HEK293 (cell line): Measurements from ENCODE around the gene LHX6.
A peak's percentile ranks its signal among the peaks of the same experiment; 100 is the strongest.

Source experiments
- EGR2 ChIP-seq: fragments of 450-650 bp; formaldehyde crosslinking; IDR thresholded peaks from 2 replicates; pipeline ENCODE4 v1.5.1; 2016; ENCODE audit warnings: low read depth, missing biosample characterization, missing genetic modification characterization
- GLIS1 ChIP-seq: fragments of 450-650 bp; formaldehyde crosslinking; IDR thresholded peaks from 2 replicates; pipeline ENCODE4 v1.5.1; 2016; ENCODE audit warnings: missing biosample characterization, missing genetic modification characterization
- GLIS2 ChIP-seq: fragments of 450-650 bp; formaldehyde crosslinking; IDR thresholded peaks from 2 replicates; pipeline ENCODE4 v1.5.1; 2016; ENCODE audit warnings: missing biosample characterization, missing genetic modification characterization
- HOXD13 ChIP-seq: sonication (generic); formaldehyde crosslinking; IDR thresholded peaks from 2 replicates; pipeline ENCODE4 v1.8.0; 2022; ENCODE audit warnings: missing genetic modification reagents, borderline replicate concordance
- KLF10 ChIP-seq: fragments of 450-650 bp; IDR thresholded peaks from 2 replicates; pipeline ENCODE4 v1.5.1; 2018; ENCODE audit warnings: missing biosample characterization, mild to moderate bottlenecking, missing genetic modification characterization
- KLF7 ChIP-seq: fragments of 450-650 bp; formaldehyde crosslinking; IDR thresholded peaks from 2 replicates; pipeline ENCODE4 v1.5.1; 2016; ENCODE audit warnings: missing biosample characterization, missing genetic modification characterization, borderline replicate concordance
- SP3 ChIP-seq: fragments of 450-650 bp; formaldehyde crosslinking; IDR thresholded peaks from 2 replicates; pipeline ENCODE4 v1.5.1; 2016; ENCODE audit warnings: missing biosample characterization, missing genetic modification characterization
- SP7 ChIP-seq: fragments of 450-650 bp; formaldehyde crosslinking; IDR thresholded peaks from 2 replicates; pipeline ENCODE4 v1.5.1; 2016; ENCODE audit warnings: missing biosample characterization, missing genetic modification characterization
- WT1 ChIP-seq: fragments of 450-650 bp; formaldehyde crosslinking; IDR thresholded peaks from 2 replicates; pipeline ENCODE4 v1.5.1; 2016; ENCODE audit warnings: missing biosample characterization, missing genetic modification characterization
- YY1 ChIP-seq: fragments of 450-650 bp; formaldehyde crosslinking; IDR thresholded peaks from 2 replicates; pipeline ENCODE4 v1.5.1; 2018; ENCODE audit warnings: missing biosample characterization, missing genetic modification characterization
- ZBTB7A ChIP-seq: fragments of 450-650 bp; formaldehyde crosslinking; IDR thresholded peaks from 2 replicates; pipeline ENCODE4 v1.5.1; 2016; ENCODE audit warnings: low read depth, missing biosample characterization, missing genetic modification characterization
- ZFHX2 ChIP-seq: fragments of 450-650 bp; formaldehyde crosslinking; conservative IDR thresholded peaks from 2 replicates; pipeline ENCODE4 v1.5.1; 2016; ENCODE audit warnings: missing biosample characterization, missing genetic modification characterization
- ZIC2 ChIP-seq: fragments of 450-650 bp; formaldehyde crosslinking; IDR thresholded peaks from 2 replicates; pipeline ENCODE4 v1.5.1; 2016; ENCODE audit warnings: missing biosample characterization, missing genetic modification characterization
- ZNF24 ChIP-seq: fragments of 450-650 bp; formaldehyde crosslinking; IDR thresholded peaks from 2 replicates; pipeline ENCODE4 v1.5.1; 2016; ENCODE audit warnings: missing biosample characterization, missing genetic modification characterization
- ZNF266 ChIP-seq: fragments of 450-650 bp; formaldehyde crosslinking; IDR thresholded peaks from 2 replicates; pipeline ENCODE4 v1.5.1; 2016; ENCODE audit warnings: missing biosample characterization, missing genetic modification characterization, low read depth
- ZNF335 ChIP-seq: fragments of 450-650 bp; formaldehyde crosslinking; conservative IDR thresholded peaks from 2 replicates; pipeline ENCODE4 v1.5.1; 2016; ENCODE audit warnings: missing biosample characterization, missing genetic modification characterization
- ZNF544 ChIP-seq: fragments of 450-650 bp; formaldehyde crosslinking; IDR thresholded peaks from 2 replicates; pipeline ENCODE4 v1.5.0; 2017; ENCODE audit warnings: missing biosample characterization, missing genetic modification characterization
- ZNF571 ChIP-seq: fragments of 450-650 bp; formaldehyde crosslinking; IDR thresholded peaks from 2 replicates; pipeline ENCODE4 v1.5.0; 2017; ENCODE audit warnings: missing biosample characterization, missing genetic modification characterization
- ZNF624 ChIP-seq: fragments of 450-650 bp; formaldehyde crosslinking; IDR thresholded peaks from 2 replicates; pipeline ENCODE4 v1.5.1; 2017; ENCODE audit warnings: missing biosample characterization, missing genetic modification characterization
- ZNF629 ChIP-seq: fragments of 450-650 bp; formaldehyde crosslinking; IDR thresholded peaks from 2 replicates; pipeline ENCODE4 v1.5.1; 2017; ENCODE audit warnings: missing biosample characterization, missing genetic modification characterization
- ZNF776 ChIP-seq: fragments of 450-650 bp; formaldehyde crosslinking; IDR thresholded peaks from 2 replicates; pipeline ENCODE4 v1.5.0; 2017; ENCODE audit warnings: missing biosample characterization, missing genetic modification characterization, borderline replicate concordance
- ZNF792 ChIP-seq: fragments of 450-650 bp; formaldehyde crosslinking; IDR thresholded peaks from 2 replicates; pipeline ENCODE4 v1.5.1; 2016; ENCODE audit warnings: missing biosample characterization, missing genetic modification characterization
- TF ChIP-seq, protein P1 (sequence below): fragments of 450-650 bp; formaldehyde crosslinking; IDR thresholded peaks from 2 replicates; pipeline ENCODE4 v1.5.1; 2016; ENCODE audit warnings: missing biosample characterization, missing genetic modification characterization
- TF ChIP-seq, protein P2 (sequence below): fragments of 450-650 bp; formaldehyde crosslinking; IDR thresholded peaks from 2 replicates; pipeline ENCODE4 v1.5.1; 2016; ENCODE audit warnings: missing biosample characterization, missing genetic modification characterization
- TF ChIP-seq, protein P3 (sequence below): fragments of 450-650 bp; formaldehyde crosslinking; IDR thresholded peaks from 2 replicates; pipeline ENCODE4 v1.5.1; 2016; ENCODE audit warnings: missing biosample characterization, missing genetic modification characterization, low read depth
- TF ChIP-seq, protein P4 (sequence below): fragments of 450-650 bp; formaldehyde crosslinking; IDR thresholded peaks from 2 replicates; pipeline ENCODE4 v1.5.1; 2016; ENCODE audit warnings: missing biosample characterization, missing genetic modification characterization
- TF ChIP-seq, protein P5 (sequence below): fragments of 450-650 bp; IDR thresholded peaks from 2 replicates; pipeline ENCODE4 v1.5.1; 2018; ENCODE audit warnings: missing biosample characterization, missing genetic modification characterization

LHX6 gene

DNA sequence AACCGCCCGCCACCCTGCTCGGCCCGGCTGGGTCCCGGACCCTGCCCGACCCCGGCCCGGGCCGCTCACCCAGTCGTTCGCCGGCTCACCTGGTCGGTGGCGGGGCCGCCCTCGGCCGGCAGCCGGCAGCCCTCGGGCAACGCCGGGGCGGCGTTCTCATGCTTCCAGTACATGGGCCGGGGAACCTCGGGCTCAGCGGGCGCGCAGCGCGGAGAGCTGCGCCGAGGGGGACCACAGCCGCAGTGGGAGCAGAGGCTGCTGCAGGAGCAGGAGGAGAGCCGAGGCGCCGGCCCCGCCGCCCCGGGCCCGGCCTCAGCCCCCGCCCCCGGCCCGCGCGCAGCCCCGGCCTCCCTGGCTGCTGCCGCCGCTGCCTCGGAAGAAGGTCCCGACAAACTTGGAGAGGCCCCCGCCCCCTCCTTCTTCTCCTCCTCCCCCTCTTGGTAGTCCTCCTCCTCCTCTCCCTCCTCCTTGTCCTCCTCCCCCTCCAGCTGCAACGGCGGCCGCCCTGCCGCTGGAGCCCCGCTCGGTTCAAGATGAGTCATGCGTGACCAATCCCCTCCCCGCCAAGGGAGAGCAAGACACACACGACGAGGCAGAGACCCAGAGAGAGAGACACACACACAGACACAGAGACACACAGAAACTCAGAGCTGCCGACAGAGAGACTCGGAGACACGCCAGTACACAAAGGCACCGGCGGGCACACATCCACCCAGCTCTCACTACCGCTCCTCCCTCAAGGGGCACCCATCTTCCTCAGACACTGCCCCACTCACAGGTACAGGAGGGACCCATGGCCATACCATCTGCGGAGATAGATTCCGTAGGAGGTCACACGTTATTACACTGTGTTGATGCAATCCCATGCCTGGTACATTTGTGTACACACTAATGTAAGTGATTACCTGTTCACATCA, at the start of gene LHX6 (continued):
- TF ChIP-seq ZNF266 (tag by site-specific recombination) (no peak), GLIS1 (tag by site-specific recombination) (peak; percentile 84), ZNF335 (tag by site-specific recombination) (peak; percentile 8; the same call in 1 of the 2 replicates), SP3 (tag by site-specific recombination) (peak; percentile 63), ZNF629 (tag by site-specific recombination) (no peak), ZNF624 (tag by site-specific recombination) (no peak), ZNF571 (tag by site-specific recombination) (no peak), YY1 (tag by site-specific recombination) (no peak), ZFHX2 (tag by site-specific recombination) (peak; percentile 70; the same call in 1 of the 2 replicates), SP7 (tag by site-specific recombination) (no peak), ZNF776 (tag by site-specific recombination) (no peak), ZNF792 (tag by site-specific recombination) (no peak), ZBTB7A (no peak), EGR2 (tag by site-specific recombination) (peak; percentile 52; the same call in 1 of the 2 replicates), ZIC2 (tag by site-specific recombination) (peak; percentile 31; the same call in 1 of the 2 replicates), KLF7 (no peak), HOXD13 (CRISPR knock-in tag) (no peak), WT1 (tag by site-specific recombination) (peak; percentile 41; the same call in 1 of the 2 replicates), ZNF24 (tag by site-specific recombination) (no peak), GLIS2 (tag by site-specific recombination) (peak; percentile 72), ZNF544 (tag by site-specific recombination) (no peak), KLF10 (tag by site-specific recombination) (no peak)
- TF ChIP-seq, protein P1, sequence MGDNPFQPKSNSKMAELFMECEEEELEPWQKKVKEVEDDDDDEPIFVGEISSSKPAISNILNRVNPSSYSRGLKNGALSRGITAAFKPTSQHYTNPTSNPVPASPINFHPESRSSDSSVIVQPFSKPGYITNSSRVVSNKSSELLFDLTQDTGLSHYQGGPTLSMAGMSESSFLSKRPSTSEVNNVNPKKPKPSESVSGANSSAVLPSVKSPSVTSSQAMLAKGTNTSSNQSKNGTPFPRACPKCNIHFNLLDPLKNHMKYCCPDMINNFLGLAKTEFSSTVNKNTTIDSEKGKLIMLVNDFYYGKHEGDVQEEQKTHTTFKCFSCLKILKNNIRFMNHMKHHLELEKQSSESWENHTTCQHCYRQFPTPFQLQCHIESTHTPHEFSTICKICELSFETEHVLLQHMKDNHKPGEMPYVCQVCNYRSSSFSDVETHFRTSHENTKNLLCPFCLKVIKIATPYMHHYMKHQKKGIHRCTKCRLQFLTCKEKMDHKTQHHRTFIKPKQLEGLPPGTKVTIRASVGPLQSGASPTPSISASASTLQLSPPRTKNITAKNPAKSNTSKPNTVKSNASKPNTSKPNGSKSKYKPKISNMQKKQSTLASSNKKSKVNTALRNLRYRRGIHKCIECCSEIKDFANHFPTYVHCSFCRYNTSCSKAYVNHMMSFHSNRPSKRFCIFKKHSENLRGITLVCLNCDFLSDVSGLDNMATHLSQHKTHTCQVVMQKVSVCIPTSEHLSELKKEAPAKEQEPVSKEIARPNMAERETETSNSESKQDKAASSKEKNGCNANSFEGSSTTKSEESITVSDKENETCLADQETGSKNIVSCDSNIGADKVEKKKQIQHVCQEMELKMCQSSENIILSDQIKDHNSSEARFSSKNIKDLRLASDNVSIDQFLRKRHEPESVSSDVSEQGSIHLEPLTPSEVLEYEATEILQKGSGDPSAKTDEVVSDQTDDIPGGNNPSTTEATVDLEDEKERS (tag by site-specific recombination) = no peak
- TF ChIP-seq, protein P2, sequence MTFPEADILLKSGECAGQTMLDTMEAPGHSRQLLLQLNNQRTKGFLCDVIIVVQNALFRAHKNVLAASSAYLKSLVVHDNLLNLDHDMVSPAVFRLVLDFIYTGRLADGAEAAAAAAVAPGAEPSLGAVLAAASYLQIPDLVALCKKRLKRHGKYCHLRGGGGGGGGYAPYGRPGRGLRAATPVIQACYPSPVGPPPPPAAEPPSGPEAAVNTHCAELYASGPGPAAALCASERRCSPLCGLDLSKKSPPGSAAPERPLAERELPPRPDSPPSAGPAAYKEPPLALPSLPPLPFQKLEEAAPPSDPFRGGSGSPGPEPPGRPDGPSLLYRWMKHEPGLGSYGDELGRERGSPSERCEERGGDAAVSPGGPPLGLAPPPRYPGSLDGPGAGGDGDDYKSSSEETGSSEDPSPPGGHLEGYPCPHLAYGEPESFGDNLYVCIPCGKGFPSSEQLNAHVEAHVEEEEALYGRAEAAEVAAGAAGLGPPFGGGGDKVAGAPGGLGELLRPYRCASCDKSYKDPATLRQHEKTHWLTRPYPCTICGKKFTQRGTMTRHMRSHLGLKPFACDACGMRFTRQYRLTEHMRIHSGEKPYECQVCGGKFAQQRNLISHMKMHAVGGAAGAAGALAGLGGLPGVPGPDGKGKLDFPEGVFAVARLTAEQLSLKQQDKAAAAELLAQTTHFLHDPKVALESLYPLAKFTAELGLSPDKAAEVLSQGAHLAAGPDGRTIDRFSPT (tag by site-specific recombination) = no peak
- TF ChIP-seq, protein P3, sequence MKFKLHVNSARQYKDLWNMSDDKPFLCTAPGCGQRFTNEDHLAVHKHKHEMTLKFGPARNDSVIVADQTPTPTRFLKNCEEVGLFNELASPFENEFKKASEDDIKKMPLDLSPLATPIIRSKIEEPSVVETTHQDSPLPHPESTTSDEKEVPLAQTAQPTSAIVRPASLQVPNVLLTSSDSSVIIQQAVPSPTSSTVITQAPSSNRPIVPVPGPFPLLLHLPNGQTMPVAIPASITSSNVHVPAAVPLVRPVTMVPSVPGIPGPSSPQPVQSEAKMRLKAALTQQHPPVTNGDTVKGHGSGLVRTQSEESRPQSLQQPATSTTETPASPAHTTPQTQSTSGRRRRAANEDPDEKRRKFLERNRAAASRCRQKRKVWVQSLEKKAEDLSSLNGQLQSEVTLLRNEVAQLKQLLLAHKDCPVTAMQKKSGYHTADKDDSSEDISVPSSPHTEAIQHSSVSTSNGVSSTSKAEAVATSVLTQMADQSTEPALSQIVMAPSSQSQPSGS (tag by site-specific recombination) = no peak
- TF ChIP-seq, protein P4, sequence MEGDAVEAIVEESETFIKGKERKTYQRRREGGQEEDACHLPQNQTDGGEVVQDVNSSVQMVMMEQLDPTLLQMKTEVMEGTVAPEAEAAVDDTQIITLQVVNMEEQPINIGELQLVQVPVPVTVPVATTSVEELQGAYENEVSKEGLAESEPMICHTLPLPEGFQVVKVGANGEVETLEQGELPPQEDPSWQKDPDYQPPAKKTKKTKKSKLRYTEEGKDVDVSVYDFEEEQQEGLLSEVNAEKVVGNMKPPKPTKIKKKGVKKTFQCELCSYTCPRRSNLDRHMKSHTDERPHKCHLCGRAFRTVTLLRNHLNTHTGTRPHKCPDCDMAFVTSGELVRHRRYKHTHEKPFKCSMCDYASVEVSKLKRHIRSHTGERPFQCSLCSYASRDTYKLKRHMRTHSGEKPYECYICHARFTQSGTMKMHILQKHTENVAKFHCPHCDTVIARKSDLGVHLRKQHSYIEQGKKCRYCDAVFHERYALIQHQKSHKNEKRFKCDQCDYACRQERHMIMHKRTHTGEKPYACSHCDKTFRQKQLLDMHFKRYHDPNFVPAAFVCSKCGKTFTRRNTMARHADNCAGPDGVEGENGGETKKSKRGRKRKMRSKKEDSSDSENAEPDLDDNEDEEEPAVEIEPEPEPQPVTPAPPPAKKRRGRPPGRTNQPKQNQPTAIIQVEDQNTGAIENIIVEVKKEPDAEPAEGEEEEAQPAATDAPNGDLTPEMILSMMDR (tag by site-specific recombination) = no peak
- TF ChIP-seq, protein P5, sequence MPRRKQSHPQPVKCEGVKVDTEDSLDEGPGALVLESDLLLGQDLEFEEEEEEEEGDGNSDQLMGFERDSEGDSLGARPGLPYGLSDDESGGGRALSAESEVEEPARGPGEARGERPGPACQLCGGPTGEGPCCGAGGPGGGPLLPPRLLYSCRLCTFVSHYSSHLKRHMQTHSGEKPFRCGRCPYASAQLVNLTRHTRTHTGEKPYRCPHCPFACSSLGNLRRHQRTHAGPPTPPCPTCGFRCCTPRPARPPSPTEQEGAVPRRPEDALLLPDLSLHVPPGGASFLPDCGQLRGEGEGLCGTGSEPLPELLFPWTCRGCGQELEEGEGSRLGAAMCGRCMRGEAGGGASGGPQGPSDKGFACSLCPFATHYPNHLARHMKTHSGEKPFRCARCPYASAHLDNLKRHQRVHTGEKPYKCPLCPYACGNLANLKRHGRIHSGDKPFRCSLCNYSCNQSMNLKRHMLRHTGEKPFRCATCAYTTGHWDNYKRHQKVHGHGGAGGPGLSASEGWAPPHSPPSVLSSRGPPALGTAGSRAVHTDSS (tag by site-specific recombination) = peak; percentile 28; the same call in 1 of the 2 replicates
